Parathyroid adenoma (tissue), 2 donors: ENCODE measurements around the gene SAPCD1.

ENCODE experiments used
- H2AFZ ChIP-seq: fragments of 300-600 bp; sonication (generic); one replicate; pipeline ENCODE4 v1.7.0; 2017; ENCODE audit warnings: antibody characterized with exemption, mild to moderate bottlenecking
- H3K27ac ChIP-seq: fragments of 300-600 bp; sonication (generic); one replicate; pipeline ENCODE4 v1.7.0; 2017
- H3K27me3 ChIP-seq: fragments of 300-600 bp; sonication (generic); one replicate; pipeline ENCODE4 v1.7.0; 2017; ENCODE audit warnings: low read length; ENCODE audit not compliant: control insufficient read depth, insufficient read depth
- H3K36me3 ChIP-seq: fragments of 300-600 bp; sonication (generic); one replicate; pipeline ENCODE4 v1.7.0; 2017; ENCODE audit warnings: low read length; ENCODE audit not compliant: control insufficient read depth, insufficient read depth
- H3K4me1 ChIP-seq: fragments of 300-600 bp; sonication (generic); one replicate; pipeline ENCODE4 v1.7.0; 2017; ENCODE audit warnings: control low read depth
- H3K4me2 ChIP-seq: fragments of 300-600 bp; sonication (generic); one replicate; pipeline ENCODE4 v1.7.0; 2017; ENCODE audit warnings: low read length
- H3K4me3 ChIP-seq: fragments of 300-600 bp; sonication (generic); one replicate; pipeline ENCODE4 v1.7.0; 2017; ENCODE audit warnings: low read depth, low read length
- H3K79me2 ChIP-seq: fragments of 300-600 bp; sonication (generic); one replicate; pipeline ENCODE4 v1.7.0; 2017; ENCODE audit warnings: control low read depth
- H3K9ac ChIP-seq: fragments of 300-600 bp; sonication (generic); one replicate; pipeline ENCODE4 v1.7.0; 2017; ENCODE audit warnings: mild to moderate bottlenecking
- H3K9me3 ChIP-seq: fragments of 300-600 bp; sonication (generic); one replicate; pipeline ENCODE4 v1.7.0; 2017; ENCODE audit warnings: low read length; ENCODE audit not compliant: control insufficient read depth
- CTCF ChIP-seq: fragments of 300-600 bp; sonication (generic); IDR thresholded peaks from one replicate; pipeline ENCODE4 v1.7.0; 2017; ENCODE audit warnings: antibody characterized with exemption, mild to moderate bottlenecking
- donor health status: primary hyperparathyroidism.

The SAPCD1 gene

DNA sequence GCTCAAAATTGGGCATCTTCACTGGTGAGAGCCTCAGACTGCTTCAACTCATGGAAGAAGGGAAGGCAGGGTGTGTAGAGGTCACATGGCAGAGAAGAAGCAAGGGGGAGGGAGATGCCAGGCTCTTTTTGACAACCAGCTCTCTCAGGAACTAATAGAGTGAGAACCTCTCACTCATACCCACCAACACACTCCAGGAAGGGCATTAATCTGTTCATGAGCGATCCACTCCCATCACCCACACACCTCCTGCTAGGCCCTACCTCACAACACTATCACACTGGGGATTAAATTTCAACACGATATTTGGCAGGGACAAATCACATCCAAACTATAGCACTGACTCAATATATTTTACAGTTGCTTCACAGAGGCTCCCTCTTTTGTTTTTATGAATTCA is 20.6 kb upstream of the SAPCD1 start:
- Histone ChIP-seq H3K4me1 (peaks cover 4% of the 10 kb centered on the region), H2AFZ (no peak overlapping the region), H3K27ac (no peak overlapping the region), H3K4me2 (no peak overlapping the region), H3K9me3 (no peaks in the 10 kb centered on the region), H3K9ac (no peak overlapping the region), H3K27me3 (no peaks in the 10 kb centered on the region), H3K4me3 (no peak overlapping the region), H3K79me2 (no peaks in the 10 kb centered on the region), H3K36me3 (no peaks in the 10 kb centered on the region)
- no peak for TF ChIP-seq CTCF

GRCh38 chr6:31742894-31743293 is 19.6 kb upstream of the SAPCD1 start:
- Histone ChIP-seq H3K9ac (no peak overlapping the region), H3K27me3 (no peaks in the 10 kb centered on the region), H3K36me3 (no peaks in the 10 kb centered on the region), H3K4me2 (no peak overlapping the region), H3K79me2 (no peaks in the 10 kb centered on the region), H3K9me3 (no peaks in the 10 kb centered on the region), H3K4me3 (no peak overlapping the region), H3K27ac (no peak overlapping the region), H3K4me1 (peaks cover 4% of the 10 kb centered on the region), H2AFZ (no peak overlapping the region)
- TF ChIP-seq CTCF: no peak

- no peaks in the 10 kb centered on the region for H3K36me3 ChIP-seq
- H3K79me2 ChIP-seq: no peaks in the 10 kb centered on the region
- H3K9ac ChIP-seq: no peak overlapping the region
- no peaks in the 10 kb centered on the region for H3K9me3 ChIP-seq
- H2AFZ ChIP-seq: no peak overlapping the region
- no peak overlapping the region for H3K4me2 ChIP-seq
- no peak overlapping the region for H3K4me3 ChIP-seq
- no peak for TF ChIP-seq CTCF
- H3K4me1 ChIP-seq: peaks cover under 1% of the 10 kb centered on the region
- no peaks in the 10 kb centered on the region for H3K27me3 ChIP-seq
- H3K27ac ChIP-seq: no peak overlapping the region
These were observed 18.0 kb upstream of the SAPCD1 start for GRCh38 chr6:31744422-31744821.

- H3K79me2 ChIP-seq: no peaks in the 10 kb centered on the region
- H3K9me3 ChIP-seq: no peaks in the 10 kb centered on the region
- no peak for TF ChIP-seq CTCF
- no peak overlapping the region for H3K9ac ChIP-seq
- no peak overlapping the region for H3K4me2 ChIP-seq
- no peak overlapping the region for H3K4me3 ChIP-seq
- no peak overlapping the region for H2AFZ ChIP-seq
- no peaks in the 10 kb centered on the region for H3K27me3 ChIP-seq
- no peaks in the 10 kb centered on the region for H3K36me3 ChIP-seq
- no peak overlapping the region for H3K27ac ChIP-seq
- no peaks in the 10 kb centered on the region for H3K4me1 ChIP-seq
These were observed 13.0 kb upstream of the SAPCD1 start for GRCh38 chr6:31749301-31750036.

DNA sequence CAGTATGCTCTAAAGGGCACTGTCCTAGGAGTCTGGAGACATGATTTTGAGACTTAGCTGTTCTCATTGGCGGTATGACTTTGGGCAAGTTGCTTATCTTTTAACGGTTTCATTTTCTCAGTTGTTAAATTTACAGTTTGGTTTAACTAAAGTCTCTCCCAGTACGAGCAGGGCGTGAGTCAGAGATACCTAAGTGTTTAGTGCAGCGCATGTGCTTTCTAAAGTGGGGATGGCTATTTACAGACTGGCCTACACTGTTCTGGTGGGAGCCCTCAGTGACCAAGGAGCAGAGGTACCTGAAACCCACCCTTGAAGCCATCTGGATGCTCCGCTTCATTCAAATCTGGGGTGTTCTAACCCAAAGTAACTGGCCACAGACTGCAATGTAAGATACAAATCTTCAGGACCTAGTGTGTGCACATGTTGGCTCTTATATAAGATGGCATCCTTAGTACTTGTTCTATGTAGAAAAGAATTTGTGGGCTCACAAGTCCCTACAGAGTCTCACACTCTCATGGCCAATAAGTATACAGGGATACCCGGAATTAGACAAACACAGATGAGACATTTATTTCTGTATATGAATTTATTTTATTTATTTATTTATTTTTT is 11.9 kb upstream of the SAPCD1 start:
- no peaks in the 10 kb centered on the region for H3K4me1 ChIP-seq
- H3K9ac ChIP-seq: no peak overlapping the region
- H3K9me3 ChIP-seq: no peaks in the 10 kb centered on the region
- H3K79me2 ChIP-seq: no peaks in the 10 kb centered on the region
- H3K4me2 ChIP-seq: no peak overlapping the region
- H2AFZ ChIP-seq: no peak overlapping the region
- no peak for TF ChIP-seq CTCF
- no peaks in the 10 kb centered on the region for H3K36me3 ChIP-seq
- no peak overlapping the region for H3K27ac ChIP-seq
- no peaks in the 10 kb centered on the region for H3K27me3 ChIP-seq
- no peak overlapping the region for H3K4me3 ChIP-seq
